Measurements from ENCODE around the gene MTMR11. TPM values are rescaled to one million over a fixed set of nuclear protein-coding genes. Genes with fewer than 3 reads are reported as not detected.
"Not testable (repeated sequence)": the region's sequence is repeated elsewhere in the genome, so short reads cannot be mapped to it uniquely, and the experiment has no call there.

The MTMR11 gene
- total and polyA plus RNA-seq, 2 of the 8 experiments (the other 6 are each of a cell fraction or from before 2014, with no cell fraction given) = 3.7 to 4.8 TPM

DNA sequence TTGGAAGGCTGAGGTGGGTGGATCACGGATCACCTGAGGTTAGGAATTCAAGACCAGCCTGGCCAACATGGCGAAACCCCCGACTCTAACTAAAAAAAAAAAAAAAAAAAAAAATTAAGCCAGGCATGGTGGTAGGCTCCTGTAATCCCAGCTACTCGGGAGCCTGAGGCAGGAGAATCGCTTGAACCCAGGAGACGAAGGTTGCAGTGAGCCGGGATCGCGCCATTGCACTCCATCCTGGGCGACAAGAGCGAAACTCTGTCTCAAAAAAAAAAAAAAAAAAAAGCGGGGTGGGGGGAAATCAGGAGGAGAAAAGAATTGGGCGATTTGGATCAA lies 2.0 kb upstream of the MTMR11 start:
- not testable (repeated sequence) for H3K23ac ChIP-seq (ENCODE audit: insufficient read length); H3K9ac ChIP-seq (replicated peaks in 1 of 4; ENCODE audit: extremely low read depth in 1 of 4, low read depth in 3 of 4, low read length in 3 of 4); H2AFZ ChIP-seq (ENCODE audit: low read length); H4K8ac ChIP-seq (ENCODE audit: extremely low read depth, insufficient read depth, low read length); FAIRE-seq; H2BK20ac ChIP-seq (ENCODE audit: low read length); H4K20me1 ChIP-seq (replicated peaks in 1 of 2; ENCODE audit: control insufficient read depth in 1 of 2, insufficient read depth in 2 of 2, low read length in 2 of 2); H2AK5ac ChIP-seq (ENCODE audit: low read depth, low read length); H3K56ac ChIP-seq (replicated peaks; ENCODE audit: insufficient read length, low read depth, low read length); H3K23me2 ChIP-seq (ENCODE audit: low read depth, low read length); H2BK15ac ChIP-seq (ENCODE audit: low read length); H3K36me3 ChIP-seq (ENCODE audit: control insufficient read depth in 2 of 4, insufficient read depth in 4 of 4, low read length in 3 of 4); H2BK120ac ChIP-seq (replicated peaks; ENCODE audit: low read depth, low read length); H3K14ac ChIP-seq (ENCODE audit: insufficient read length); DNase-seq (ENCODE audit: low read depth in 1 of 2, low spot score in 2 of 2); H3K9me3 ChIP-seq (ENCODE audit: insufficient read depth in 2 of 2, low read depth in 1 of 2, low read length in 1 of 2); H4K91ac ChIP-seq (replicated peaks; ENCODE audit: insufficient read length, low read length); H3K79me1 ChIP-seq (ENCODE audit: low read depth, low read length); H3K79me2 ChIP-seq (ENCODE audit: control insufficient read depth in 1 of 2, insufficient read depth in 2 of 2, low read length in 2 of 2); H3K4ac ChIP-seq (replicated peaks; ENCODE audit: insufficient read length, low read depth, low read length); H3K27me3 ChIP-seq (replicated peaks in 1 of 4; ENCODE audit: control insufficient read depth in 3 of 4, extremely low read depth in 1 of 4, insufficient read depth in 3 of 4, low read length in 3 of 4); H2BK12ac ChIP-seq (ENCODE audit: low read depth, low read length)
- 28% methylated on average over 7 of the region's 13 CpGs; no CpG with 5 or more reads in 1 of the 2 experiments for WGBS, 2 experiments (ENCODE audit: extremely low coverage in 1 of 2, insufficient coverage in 1 of 2, insufficient read length in 1 of 2, insufficient replicate concordance in 2 of 2, low coverage in 1 of 2, low lambda C conversion rate in 2 of 2, missing lambda C conversion rate in 1 of 2)
- H3K27ac ChIP-seq (ENCODE audit: low read depth, low read length) = 0 out of 2 replicates have a peak overlapping the region, but pooled peaks have one; percentile 76
- peak overlapping the region; percentile 77 for H4K5ac ChIP-seq (ENCODE audit: insufficient read length, low read depth, low read length)
- peak overlapping the region; percentile 62 to 94 for H3K4me2 ChIP-seq (ENCODE audit: insufficient read depth in 1 of 2, low read depth in 2 of 2, low read length in 2 of 2)
- H3K4me3 ChIP-seq (ENCODE audit: extremely low read depth in 1 of 4, insufficient read depth in 2 of 4, low read depth in 3 of 4, low read length in 4 of 4) = peak overlapping the region in 1 of 4 experiments; percentile 30; a peak in 3 of 8 replicates
- H3K18ac ChIP-seq (ENCODE audit: extremely low read depth, low read length) = 0 out of 2 replicates have a peak overlapping the region, but pooled peaks have one; percentile 67
- ChIA-PET CTCF (ENCODE audit: partially characterized antibody) (interaction anchor here (1.0 to 2.3 kb wide), 3 partner anchors 10 to 249 kb away, joined by 3 to 6 read pairs (median 5); a partner anchor contains a TSS), POLR2A (ENCODE audit: partially characterized antibody) (interaction anchor here (0.7 to 5.8 kb wide), 12 partner anchors 9 to 225 kb away, joined by 3 to 65 read pairs (median 4); partner anchors contain the start of genes BOLA1 and SF3B4)
- H3K4me1 ChIP-seq (replicated peaks in 1 of 4; ENCODE audit: control insufficient read depth in 3 of 4, insufficient read depth in 4 of 4, low read length in 3 of 4) = peaks cover 5 to 22% (median 13%) of the 10 kb centered on the region in 4 experiments
- peak overlapping the region; percentile 60 for H2BK5ac ChIP-seq (ENCODE audit: low read depth, low read length)

Data from H1 (cell line).